Calu3 (cell line): ENCODE data around the gene FAM131B. TPM values are rescaled to one million over a fixed set of nuclear protein-coding genes. Genes with fewer than 3 reads are reported as not detected.

Experiments
- BruUV-seq: library from RNA; stranded (reverse); fragments of 400-500 nt; replicated peaks from 2 replicates; lab custom pipeline; 2021; lab: Mats Ljungman, UMichigan
- CTCF ChIA-PET: fragments of 300-600 bp; sonication (Branson Sonifier 250); formaldehyde crosslinking; loops from one replicate; lab custom pipeline; 2022; ENCODE audit warnings: antibody characterized with exemption; lab: Charles Lee
- DNase-seq: peaks from one replicate; pipeline ENCODE4 v3.0.0; 2022
- H3K27ac Mint-ChIP-seq: one replicate; pipeline ENCODE4 v1.8.0; 2022; ENCODE audit warnings: mixed read lengths; ENCODE audit not compliant: unreplicated experiment
- H3K27me3 Mint-ChIP-seq: one replicate; pipeline ENCODE4 v1.8.0; 2022; ENCODE audit warnings: mixed read lengths; ENCODE audit not compliant: unreplicated experiment
- H3K36me3 Mint-ChIP-seq: one replicate; pipeline ENCODE4 v1.8.0; 2022; ENCODE audit warnings: mild to moderate bottlenecking, moderate library complexity, mixed read lengths; ENCODE audit not compliant: insufficient read depth, unreplicated experiment
- H3K4me1 Mint-ChIP-seq: one replicate; pipeline ENCODE4 v1.8.0; 2022; ENCODE audit warnings: mild to moderate bottlenecking, low read depth, mixed read lengths; ENCODE audit not compliant: unreplicated experiment
- H3K4me3 Mint-ChIP-seq: one replicate; pipeline ENCODE4 v1.8.0; 2022; ENCODE audit warnings: mild to moderate bottlenecking, low read depth, moderate library complexity, mixed read lengths; ENCODE audit not compliant: unreplicated experiment
- H3K9me3 Mint-ChIP-seq: one replicate; pipeline ENCODE4 v1.8.0; 2022; ENCODE audit warnings: low read depth, mixed read lengths; ENCODE audit not compliant: unreplicated experiment
- intact Hi-C: fragments of 100-400 bp; cut with micrococcal nuclease; formaldehyde crosslinking; loops from one replicate; pipeline ENCODE4 v1.10.0; 2022; ENCODE audit not compliant: unreplicated experiment
- total RNA-seq: library from RNA; stranded (reverse); gene quantifications from 2 replicates; pipeline ENCODE4 v1.2.3, GENCODE V29; 2022
- TF ChIP-seq, protein P1 (sequence below): fragments of 200-600 bp; IDR thresholded peaks from one replicate; pipeline ENCODE4 v1.8.0; 2022; ENCODE audit warnings: antibody characterized with exemption; ENCODE audit not compliant: unreplicated experiment

Gene FAM131B
- total RNA-seq, 1 experiment from 2014 or later, result 0.19 TPM

DNA sequence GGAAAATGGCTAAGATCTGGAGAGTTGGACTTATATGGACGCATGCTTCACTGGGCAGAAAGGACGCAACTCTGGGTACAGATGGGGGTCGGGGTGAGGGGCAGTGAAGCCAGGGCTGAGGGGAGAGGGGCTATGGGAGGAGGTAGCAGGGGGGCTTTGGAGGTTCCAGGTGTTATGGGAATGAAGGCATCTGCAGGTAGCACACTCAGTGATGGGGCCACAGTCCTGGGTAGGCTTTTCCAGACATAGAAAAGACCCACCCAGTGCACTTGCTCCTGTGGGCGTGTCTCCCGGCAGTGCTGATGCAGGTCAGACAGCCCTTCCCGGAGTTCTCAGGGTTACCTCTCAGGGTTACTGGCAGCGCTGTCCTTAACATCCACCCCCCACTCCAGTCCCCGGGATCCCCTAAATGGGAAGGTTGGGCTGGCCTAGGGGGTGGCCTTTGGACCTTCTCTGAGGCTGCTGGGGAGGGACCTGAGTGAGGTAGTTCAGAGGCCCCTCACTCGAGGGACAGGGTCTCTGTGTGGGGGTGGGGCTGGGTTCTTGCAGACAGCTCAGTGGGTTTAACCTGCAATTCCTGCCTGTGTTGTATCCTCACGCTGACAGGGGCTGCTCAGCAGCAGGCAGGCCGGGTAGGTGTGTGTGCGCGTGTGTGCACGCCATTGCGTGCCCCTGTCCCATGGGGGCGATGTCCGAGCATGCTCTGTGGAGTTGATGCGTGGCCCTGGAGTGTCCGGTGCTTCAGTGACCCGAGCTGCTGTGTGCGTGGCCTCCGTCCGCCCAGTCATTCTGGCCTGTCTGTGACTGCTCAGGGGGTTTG is 24.9 kb upstream of the FAM131B start:
- H3K27ac Mint-ChIP-seq, result no peak overlapping the region
- peaks cover 49% of the 10 kb centered on the region for H3K36me3 Mint-ChIP-seq
- CTCF ChIA-PET, result interaction anchor here (1.1 kb wide), 1 partner anchor 32 kb away, joined by 3 read pairs; no protein-coding TSS in a partner anchor
- no peak for DNase-seq
- no peak overlapping the region for H3K4me3 Mint-ChIP-seq
- H3K27me3 Mint-ChIP-seq, result no peaks in the 10 kb centered on the region
- no peaks in the 10 kb centered on the region for H3K4me1 Mint-ChIP-seq
- BruUV-seq, result no TSS peak
- no peaks in the 10 kb centered on the region for H3K9me3 Mint-ChIP-seq
- TF ChIP-seq, protein P1, sequence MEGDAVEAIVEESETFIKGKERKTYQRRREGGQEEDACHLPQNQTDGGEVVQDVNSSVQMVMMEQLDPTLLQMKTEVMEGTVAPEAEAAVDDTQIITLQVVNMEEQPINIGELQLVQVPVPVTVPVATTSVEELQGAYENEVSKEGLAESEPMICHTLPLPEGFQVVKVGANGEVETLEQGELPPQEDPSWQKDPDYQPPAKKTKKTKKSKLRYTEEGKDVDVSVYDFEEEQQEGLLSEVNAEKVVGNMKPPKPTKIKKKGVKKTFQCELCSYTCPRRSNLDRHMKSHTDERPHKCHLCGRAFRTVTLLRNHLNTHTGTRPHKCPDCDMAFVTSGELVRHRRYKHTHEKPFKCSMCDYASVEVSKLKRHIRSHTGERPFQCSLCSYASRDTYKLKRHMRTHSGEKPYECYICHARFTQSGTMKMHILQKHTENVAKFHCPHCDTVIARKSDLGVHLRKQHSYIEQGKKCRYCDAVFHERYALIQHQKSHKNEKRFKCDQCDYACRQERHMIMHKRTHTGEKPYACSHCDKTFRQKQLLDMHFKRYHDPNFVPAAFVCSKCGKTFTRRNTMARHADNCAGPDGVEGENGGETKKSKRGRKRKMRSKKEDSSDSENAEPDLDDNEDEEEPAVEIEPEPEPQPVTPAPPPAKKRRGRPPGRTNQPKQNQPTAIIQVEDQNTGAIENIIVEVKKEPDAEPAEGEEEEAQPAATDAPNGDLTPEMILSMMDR, result no peak
- intact Hi-C loops, result no loop called here

DNA sequence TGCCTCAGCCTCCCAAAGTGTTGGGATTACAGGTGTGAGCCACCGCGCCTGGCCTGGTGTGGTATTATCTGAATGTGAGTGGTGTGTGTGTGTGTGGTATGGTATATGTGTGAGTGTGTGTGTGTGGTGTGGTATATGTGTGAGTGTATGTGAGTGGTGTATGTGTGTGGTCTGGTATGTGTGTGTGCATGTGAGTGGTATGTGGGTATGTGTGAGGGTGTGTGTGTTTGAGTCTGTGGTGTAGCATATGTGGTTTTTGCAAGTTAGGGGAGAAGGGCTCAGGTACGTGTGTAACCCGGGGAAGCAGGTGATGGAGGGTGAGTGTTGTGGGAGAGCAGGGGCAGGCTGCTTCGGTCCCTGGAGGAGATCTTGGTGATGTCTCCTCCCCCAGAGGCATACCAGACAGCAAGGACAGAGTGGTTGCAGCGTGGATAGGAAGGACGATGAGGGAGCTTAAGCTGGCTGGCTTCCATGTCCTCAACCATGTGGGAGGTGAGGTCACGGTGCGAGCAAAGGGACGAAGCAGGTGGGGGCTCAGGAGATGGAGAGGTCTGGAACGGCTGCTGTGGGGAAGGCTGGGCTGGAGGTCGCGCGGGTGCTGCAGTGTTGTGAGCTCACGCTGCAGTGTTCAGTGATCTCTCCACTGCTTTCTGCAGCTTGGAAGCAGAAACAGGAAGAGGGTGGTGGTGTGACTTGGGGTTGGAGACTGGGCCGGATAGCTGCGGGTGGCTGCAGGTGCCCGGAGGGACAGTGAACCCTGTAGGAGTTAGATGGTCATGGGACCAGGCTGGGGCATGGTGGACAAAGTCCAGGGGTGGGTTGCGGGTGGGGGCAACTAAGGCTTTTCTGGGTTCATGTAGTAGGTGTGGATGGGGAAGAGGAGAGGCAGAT is 23.6 kb upstream of the FAM131B start:
- H3K9me3 Mint-ChIP-seq, result no peaks in the 10 kb centered on the region
- no TSS peak for BruUV-seq
- H3K27me3 Mint-ChIP-seq, result no peaks in the 10 kb centered on the region
- no peak for DNase-seq
- intact Hi-C loops, result no loop called here
- H3K36me3 Mint-ChIP-seq, result peaks cover 54% of the 10 kb centered on the region
- no peak overlapping the region for H3K27ac Mint-ChIP-seq
- TF ChIP-seq, protein P1, result no peak
- no peak overlapping the region for H3K4me3 Mint-ChIP-seq
- CTCF ChIA-PET, result interaction anchor here (0.6 kb wide), 1 partner anchor 407 kb away, joined by 9 read pairs; no protein-coding TSS in a partner anchor
- no peaks in the 10 kb centered on the region for H3K4me1 Mint-ChIP-seq

DNA sequence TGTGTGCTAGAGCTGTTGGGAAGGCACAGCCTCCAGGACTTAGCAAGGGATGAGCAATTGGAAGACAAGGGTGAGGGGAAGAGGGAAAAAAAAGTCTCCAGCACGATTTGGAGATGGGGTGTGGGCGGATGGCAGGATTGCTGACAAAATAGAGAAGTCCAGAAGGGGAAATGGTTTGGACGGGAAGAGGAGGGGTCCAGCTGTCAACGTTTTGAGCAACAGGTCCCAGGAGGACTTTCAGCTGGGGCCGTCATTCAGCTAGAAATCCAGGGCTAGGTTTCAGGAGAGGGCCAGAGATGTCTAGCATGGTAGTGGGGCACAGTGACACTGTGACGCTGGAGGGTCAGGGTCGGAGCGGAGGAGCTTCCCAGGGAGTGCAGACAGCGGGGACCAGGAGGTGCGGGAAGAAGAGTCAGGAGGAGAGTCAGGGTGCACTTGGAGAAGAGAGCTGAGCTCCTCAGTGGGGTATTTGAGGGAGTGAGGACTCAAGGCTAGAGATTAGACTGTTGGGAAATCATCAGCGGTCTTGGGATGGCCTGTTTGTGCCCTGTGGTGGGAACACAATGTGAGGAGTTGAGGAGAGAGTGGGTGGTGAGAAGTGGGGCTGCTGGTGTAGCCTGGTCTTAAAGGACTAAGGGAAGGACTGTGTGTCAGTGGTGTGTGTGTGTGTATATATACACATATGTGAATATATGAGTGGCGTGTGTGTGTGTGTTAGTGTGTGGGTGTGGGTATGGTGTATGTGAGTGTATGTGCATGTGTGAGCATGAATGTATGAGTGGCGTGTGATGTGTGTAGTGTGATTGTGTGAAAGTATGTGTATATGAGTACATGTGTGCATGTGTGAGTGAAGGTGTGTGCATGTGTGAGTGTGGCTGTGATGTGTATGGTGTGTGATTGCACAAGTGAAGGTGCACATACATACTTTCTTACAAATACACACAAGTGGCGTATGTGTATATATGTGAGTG is 22.4 kb upstream of the FAM131B start:
- H3K27me3 Mint-ChIP-seq, result no peaks in the 10 kb centered on the region
- intact Hi-C loops, result no loop called here
- CTCF ChIA-PET, result no interaction called here
- no peak overlapping the region for H3K27ac Mint-ChIP-seq
- H3K9me3 Mint-ChIP-seq, result no peaks in the 10 kb centered on the region
- TF ChIP-seq, protein P1, result no peak
- H3K4me1 Mint-ChIP-seq, result peaks cover 3% of the 10 kb centered on the region
- DNase-seq, result no peak
- BruUV-seq, result no TSS peak
- peaks cover 55% of the 10 kb centered on the region for H3K36me3 Mint-ChIP-seq
- no peak overlapping the region for H3K4me3 Mint-ChIP-seq

DNA sequence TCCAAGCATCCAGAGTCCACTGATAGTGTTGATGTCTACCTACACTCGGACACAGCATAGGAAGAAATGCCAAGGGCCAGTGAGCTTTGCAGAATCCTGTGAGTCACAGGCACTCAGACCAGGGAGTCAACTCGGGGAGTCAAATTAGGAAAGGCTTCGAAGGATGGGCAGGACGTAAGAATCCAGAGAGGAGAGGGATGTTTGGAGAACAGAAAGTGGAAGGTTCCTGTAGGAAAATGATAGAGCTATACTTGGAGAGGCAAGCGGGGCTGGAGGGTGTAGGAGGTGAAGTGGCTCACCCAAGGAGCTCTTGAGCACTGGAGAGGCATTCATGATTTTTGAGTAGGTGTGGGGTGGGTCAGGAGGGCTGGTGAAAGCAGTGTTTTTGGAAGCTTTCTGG is 21.6 kb upstream of the FAM131B start:
- TF ChIP-seq, protein P1, result no peak
- no TSS peak for BruUV-seq
- H3K27me3 Mint-ChIP-seq, result no peaks in the 10 kb centered on the region
- H3K9me3 Mint-ChIP-seq, result no peaks in the 10 kb centered on the region
- H3K4me3 Mint-ChIP-seq, result no peak overlapping the region
- intact Hi-C loops, result no loop called here
- peaks cover 55% of the 10 kb centered on the region for H3K36me3 Mint-ChIP-seq
- H3K4me1 Mint-ChIP-seq, result peaks cover 11% of the 10 kb centered on the region
- no peak overlapping the region for H3K27ac Mint-ChIP-seq
- no peak for DNase-seq
- CTCF ChIA-PET, result no interaction called here
